ENCODE results near the gene ITIH1.

Gene ITIH1

GRCh38 chr3:52817221-52817620 is 39.8 kb downstream of the ITIH1 start:
- no peak for DNase-seq

DNA sequence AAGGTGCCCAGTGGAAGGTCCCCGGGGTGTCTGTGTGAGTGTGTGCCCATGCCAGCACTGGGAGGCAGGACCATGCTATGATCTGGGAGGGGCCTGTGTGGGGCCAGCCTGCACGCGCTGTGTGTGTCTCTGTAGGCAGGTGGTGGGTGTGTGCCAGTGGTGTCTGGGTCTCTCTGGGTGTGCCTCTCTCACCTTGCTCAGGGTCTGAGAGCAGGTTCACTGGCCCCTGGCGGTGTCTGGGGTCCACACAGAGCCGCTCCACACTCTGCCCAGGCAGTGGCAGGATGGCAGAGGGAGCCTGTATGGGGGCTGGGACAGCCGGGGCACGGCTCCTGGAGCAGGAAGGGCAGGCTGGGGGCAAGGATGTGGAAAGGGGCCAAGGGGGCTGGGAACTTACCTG is 40.5 kb downstream of the ITIH1 start:
- DNase-seq = no peak

DNA sequence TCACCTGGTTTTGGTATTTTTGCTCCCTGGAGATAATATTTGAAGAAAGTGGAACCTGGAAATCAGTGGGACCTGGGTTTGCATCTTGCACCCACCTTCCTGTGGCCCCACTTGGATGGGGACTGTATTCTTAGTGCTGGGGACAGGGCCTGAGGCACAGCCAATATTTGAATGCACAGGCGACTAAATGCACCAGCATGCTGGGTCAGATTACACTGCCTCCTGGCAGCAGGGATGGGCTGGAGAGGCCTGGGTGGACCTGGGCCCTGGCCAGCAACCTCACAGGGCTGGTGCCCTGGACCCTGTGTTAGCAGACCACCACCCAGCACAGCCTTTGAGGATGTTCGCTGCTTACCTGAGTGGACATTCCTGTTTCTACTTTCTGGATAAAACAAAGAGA is 42.5 kb downstream of the ITIH1 start:
- DNase-seq = no peak

DNA sequence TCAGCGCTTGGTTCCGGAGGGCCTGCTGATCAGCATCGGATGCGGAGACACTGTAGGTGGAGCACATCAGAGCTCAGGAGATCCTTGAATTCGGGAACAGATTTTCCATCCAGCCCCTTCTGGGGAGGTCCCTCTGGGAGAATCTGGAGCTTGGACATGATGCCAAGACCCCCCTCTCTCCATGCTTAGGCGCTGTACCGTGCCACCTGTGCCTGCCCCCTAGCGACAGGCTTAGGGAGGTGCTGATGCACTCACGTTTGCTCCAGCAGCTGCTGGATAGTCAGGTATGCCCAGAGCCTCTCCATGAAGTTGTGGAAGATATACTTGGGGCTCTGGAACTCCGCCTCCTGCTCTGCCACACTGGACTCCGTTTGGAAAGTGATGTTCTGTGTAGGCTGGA is 43.3 kb downstream of the ITIH1 start:
- DNase-seq = no peak

DNA sequence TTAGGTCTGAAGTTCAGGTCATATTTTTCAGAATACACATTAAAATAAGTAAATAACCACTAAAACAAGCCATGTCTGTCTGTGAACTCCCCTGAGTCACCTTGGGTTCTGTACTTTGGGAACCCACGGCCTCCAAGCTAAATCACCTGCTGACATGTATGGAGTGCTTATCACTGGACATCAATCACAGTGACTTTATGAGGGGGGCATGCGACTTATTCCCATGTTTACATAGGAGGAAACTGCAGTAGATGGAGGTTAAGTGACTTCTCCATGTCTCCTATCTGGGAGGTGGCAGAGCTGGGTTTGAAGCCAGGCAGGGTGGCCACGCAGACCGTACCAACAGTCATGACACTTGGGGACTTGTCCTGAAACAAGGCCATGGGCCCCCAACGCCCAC is 45.0 kb downstream of the ITIH1 start:
- DNase-seq = no peak

DNA sequence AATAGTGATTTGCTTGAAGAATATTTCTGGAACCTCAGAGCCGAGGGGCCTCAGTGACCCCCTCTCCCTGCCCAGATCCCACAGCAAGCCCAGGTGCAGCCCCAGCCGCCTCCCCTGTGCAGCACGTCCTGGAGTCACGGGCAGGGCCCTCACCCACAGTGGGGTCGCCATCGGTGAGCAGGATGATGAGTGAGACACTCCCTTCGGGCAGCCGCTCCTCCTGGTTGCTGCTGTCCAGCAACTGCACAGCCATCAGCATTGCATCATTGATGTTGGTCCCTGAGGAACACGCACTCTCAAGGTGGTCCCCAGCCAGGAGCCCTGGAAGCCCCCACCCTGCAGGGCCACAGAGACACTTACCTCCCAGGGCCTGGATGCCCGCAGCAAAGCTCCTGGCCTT is 46.6 kb downstream of the ITIH1 start:
- DNase-seq = no peak

DNA sequence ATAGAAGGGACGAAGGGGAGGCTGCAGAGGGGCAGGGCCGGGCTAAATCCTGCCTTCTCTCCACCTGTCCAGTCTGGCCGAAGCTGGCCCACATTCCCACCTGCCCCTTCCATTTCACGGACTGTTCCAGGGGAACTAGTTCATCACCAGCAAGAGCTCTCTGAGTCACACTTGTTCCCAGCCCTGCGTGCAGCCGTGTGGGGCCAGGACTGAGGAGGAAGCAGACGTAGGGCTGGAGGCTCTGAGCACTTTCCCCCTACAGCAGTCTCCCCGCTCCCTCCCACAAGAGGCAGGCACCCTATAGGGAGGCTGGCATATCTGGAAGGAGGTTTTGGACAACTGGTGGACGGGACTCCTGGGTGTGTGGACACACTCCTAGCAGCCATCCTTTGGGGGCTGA is 50.0 kb downstream of the ITIH1 start:
- DNase-seq = no peak

- no peak for DNase-seq
These were observed 50.5 kb downstream of the ITIH1 start for GRCh38 chr3:52827866-52828376.

- no peak for DNase-seq
These were observed 52.1 kb downstream of the ITIH1 start for GRCh38 chr3:52829482-52829881.

- DNase-seq = no peak
These were observed 52.6 kb downstream of the ITIH1 start for GRCh38 chr3:52829906-52830463.

DNA sequence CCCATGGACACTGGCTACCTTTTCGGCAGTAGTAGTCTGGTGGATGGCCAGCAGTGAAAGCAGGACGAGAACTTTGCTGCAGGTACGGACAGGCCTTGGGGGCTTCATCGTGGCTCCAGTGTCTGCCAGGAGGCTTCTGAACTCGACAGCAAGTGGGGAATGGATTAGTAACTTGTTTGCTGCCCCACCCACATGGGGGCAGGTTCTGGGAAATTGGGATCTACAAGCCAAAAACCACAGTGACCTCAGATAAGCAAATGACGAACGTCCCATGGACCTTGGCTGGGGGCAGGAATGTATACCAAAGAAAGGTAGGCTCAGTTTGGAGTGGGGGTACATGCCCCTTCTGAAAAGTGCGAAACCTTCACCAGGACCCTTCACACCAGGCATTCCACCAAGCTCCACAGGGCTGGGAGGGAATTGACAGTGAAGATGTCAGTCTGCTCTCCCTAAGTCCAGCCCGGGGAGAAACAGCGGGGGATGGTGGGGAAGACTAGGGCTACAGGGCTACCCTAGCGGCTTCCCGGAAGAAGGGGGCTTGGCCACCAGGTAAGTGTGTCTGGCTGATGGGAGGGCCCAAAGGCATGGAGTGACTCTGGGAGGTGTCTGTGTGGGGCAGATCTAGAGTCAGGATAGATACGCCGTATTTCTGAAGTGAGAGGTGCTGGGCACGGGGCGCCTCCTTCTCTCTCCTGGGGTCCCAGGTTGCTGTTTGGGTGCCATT is 53.3 kb downstream of the ITIH1 start, which contains the start of gene ITIH4:
ITIH4 (minus strand) TSS at position 138 of the 724 bp plus-strand sequence; CDS start at position 108, 30 bp downstream.
- DNase-seq = no peak

- no peak for DNase-seq
These were observed 54.3 kb downstream of the ITIH1 start for GRCh38 chr3:52831500-52832301.

- DNase-seq = no peak
These were observed 55.8 kb downstream of the ITIH1 start for GRCh38 chr3:52833202-52833601.

DNA sequence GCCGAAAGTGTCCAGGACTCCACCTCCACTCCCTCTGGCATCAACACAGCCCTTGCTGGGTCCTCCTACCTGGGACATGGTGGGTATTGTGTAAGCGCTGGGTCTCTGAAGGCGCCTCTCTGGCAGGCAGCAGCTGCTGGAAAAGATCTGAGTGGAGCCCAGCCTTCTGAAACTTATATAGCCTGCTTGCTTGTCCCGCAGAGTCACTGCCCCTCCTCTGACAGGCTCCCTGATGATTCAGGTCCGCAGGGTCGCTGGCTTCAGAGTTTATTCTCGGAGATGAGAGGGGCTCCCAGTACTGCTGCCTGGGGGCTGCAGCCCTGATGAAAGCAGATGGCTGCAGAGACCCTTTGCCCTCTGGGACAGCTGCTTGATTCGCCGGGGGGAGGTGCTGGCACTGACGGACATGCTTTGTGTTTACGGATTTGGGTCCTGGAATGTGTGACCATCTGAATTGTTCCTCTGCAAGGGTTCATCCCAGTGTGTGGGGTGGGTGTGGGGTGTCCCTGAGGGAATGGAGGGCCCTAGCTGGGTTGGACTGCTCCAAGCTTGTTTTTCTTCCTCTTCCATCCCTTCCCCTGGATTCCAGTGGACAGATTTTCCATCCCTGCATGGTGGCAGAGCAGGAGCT is 57.6 kb downstream of the ITIH1 start, which contains the start of gene MUSTN1:
MUSTN1 (minus strand) TSS at position 149 of the 631 bp plus-strand sequence; CDS start at position 78, 71 bp downstream.
- DNase-seq = no peak

GRCh38 chr3:52835766-52836470 is 58.5 kb downstream of the ITIH1 start:
- no peak for DNase-seq

GRCh38 chr3:52836471-52836845 is 59.1 kb downstream of the ITIH1 start:
- no peak for DNase-seq

DNA sequence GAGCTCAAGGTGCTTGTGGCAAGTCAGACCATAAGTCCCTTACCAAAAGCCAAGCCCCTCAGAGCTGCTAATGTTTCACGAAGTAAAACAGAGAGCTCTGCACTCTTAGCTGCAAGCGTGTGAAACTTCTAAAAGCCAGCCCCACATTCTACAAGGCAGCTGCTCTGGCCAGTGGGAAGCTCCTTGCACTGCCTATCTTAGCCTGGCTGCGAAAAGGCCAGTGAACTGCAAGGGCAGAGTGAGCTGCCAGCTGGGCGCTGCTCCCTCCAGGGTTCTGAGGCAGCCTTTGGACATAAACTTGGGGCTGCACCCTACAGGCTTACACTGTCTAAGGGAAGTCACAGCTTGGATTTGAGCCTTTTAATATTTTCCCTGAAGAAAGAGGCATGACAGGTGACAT is 59.6 kb downstream of the ITIH1 start:
- DNase-seq = no peak

GRCh38 chr3:52838561-52839267 is 61.3 kb downstream of the ITIH1 start:
- DNase-seq = no peak

DNA sequence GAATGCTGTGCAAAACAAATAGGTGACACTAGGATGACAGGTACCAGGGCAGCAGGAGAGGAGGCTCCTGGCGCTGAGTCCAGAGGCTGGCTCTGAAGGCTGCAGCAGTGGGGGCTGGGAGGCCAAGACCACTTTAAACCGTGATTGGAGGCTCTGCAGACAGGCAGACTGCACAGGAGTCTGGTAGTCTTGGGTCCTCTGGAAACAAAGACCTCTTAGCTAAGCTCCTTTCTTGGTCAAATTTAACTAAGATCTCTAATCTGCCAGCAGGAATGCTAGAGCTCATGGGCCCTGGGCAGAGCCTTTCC is 61.8 kb downstream of the ITIH1 start:
- no peak for DNase-seq

- no peak for DNase-seq
These were observed 62.6 kb downstream of the ITIH1 start for GRCh38 chr3:52839892-52840545.

GRCh38 chr3:52841211-52841980 is 64.0 kb downstream of the ITIH1 start:
- DNase-seq = no peak
